Head of caudate nucleus (tissue), 42 donors: ENCODE measurements around the gene GTPBP6.
"Not testable (repeated sequence)": the region's sequence is repeated elsewhere in the genome, so short reads cannot be mapped to it uniquely, and the experiment has no call there.

Source experiments
- DNase-seq, 42 donors: peaks; one replicate each; pipeline versions ENCODE4 v3.0.0 to v3.0.0-alpha.2; 2020 to 2021; ENCODE audit warnings: mixed read lengths in 7 of 42
- intact Hi-C: fragments of 100-400 bp; cut with DNase I; formaldehyde crosslinking; loops from one replicate; pipeline ENCODE4 v1.15.0; 2022

The GTPBP6 gene

DNA sequence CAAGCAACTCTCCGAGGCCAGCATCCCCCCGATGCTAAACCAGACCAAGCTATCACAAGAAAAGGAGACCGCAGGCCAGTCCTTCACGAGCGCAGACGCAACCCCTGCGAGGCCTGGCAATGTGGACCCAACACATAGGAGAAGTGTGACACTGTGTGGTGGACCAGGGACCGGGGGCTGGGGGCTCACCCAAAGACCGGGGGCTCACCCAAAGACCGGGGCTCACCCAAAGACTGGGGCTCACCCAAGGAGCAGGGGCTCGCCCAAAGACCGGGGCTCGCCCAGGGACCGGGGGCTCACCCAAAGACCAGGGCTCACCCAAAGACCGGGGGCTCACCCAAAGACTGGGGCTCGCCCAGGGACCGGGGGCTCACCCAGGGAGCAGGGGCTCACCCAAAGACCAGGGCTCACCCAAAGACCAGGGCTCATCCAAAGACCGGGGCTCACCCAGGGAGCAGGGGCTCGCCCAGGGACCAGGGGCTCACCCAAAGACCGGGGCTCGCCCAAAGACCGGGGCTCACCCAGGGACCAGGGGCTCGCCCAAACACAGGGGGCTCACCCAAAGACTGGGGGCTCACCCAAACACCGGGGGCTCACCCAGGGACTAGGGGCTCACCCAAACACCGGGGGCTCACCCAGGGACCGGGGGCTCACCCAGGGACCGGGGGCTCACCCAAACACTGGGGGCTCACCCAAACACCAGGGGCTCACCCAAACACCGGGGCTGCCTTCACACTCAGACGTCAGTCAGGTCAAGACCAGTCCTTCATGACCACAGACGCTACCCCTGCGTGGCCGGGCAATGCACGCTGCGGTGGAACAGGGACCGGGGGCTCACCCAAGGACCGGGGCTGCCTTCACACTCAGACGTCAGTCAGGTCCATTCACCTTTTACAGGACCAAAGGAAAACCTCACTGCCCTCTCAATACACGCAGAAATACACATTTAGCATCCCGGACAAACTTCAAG lies 35.3 kb upstream of the GTPBP6 start:
- no peak for DNase-seq
- intact Hi-C loops = no loop called here

DNA sequence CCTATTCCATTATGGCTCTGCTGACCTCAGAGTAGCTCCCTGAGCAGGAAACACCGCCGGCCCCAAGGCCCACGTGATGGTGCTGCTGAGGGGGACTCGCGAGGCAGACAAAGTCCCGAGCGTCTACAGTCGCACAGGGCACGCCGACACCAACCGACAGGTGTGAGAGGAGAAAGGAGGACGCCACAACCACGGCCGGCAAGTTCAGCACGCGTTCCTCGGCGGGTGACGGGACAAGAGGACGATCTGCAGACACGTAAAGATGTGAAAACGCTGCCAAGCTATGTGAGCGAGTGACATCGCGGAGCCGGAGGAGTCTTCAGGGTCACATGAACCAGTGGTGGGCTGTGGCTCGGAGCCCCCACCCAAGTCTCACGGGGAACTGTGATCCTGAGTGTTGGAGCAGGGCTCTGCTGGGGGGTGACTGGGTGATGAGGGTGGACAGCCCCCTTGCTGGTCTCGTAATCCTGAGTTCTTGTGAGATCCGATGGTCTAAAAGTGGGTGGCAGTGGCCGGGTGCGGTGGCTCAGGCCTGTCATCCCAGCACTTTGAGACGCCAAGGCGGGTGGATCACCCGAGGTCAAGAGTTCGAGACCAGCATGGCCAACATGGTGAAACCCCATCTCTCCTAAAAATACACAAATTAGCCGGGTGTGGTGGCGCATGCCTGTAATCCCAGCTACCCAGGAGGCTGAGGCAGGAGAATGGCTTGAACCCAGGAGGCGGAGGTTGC lies 34.2 kb upstream of the GTPBP6 start:
- intact Hi-C loops = no loop called here
- peak in 1 of 42 donors; percentile 1 for DNase-seq

DNA sequence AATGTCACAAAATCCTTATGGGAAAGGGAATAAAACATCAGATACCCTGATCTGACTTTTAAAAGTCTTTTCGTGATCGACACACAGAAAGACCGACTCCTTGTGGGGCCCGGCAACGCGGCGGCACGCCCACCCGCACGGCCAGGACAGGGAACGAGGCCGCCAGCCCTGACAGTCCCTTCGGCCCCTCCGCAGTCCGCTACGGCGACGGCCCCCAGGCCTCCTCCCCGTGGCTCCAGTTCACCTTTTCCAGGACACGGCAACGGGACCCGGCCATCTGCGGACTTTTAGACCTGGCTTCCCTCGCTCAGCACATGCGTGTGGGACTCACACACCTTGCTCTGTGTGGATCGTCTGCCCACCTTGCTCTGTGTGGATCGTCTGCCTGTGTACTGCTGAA lies 33.6 kb upstream of the GTPBP6 start:
- DNase-seq = peak in 1 of 42 donors; percentile 1
- intact Hi-C loops = no loop called here

DNA sequence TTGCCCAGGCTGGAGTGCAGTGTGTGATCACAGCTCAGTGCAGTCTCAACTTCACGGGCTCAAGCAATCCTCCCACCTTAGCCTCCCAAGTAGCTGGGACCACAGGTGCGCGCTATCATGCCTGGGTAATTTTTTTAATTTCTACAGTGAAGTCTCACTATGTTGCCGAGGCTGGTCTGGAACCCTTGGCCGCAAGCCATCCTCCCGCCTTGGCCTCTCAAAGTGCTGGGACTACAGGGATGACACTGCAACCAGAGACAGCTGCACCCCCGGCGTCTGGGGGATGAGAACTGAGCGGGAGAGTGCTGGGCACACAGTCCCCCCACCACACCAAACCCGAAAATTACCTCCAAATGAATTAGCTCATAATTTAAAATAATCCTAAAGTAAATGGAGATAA lies 33.1 kb upstream of the GTPBP6 start:
- intact Hi-C loops = no loop called here

DNA sequence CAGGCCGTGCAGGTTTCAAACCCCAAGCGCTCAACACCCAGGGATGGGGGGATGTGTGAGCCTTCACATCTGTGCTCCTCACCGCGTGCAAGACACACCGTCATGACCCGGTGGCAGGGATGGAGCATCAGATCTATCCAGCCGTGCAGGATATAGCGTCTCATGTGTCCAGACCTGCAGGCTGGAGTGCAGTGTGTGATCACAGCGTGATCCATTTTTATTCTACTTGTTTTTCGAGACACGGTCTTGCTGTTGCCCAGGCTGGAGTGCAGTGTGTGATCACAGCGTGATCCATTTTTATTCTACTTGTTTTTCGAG lies 32.7 kb upstream of the GTPBP6 start:
- DNase-seq = not testable (repeated sequence)

More for the DNA sequence above, 33.1 kb upstream of the GTPBP6 start:
- DNase-seq = no peak

DNA sequence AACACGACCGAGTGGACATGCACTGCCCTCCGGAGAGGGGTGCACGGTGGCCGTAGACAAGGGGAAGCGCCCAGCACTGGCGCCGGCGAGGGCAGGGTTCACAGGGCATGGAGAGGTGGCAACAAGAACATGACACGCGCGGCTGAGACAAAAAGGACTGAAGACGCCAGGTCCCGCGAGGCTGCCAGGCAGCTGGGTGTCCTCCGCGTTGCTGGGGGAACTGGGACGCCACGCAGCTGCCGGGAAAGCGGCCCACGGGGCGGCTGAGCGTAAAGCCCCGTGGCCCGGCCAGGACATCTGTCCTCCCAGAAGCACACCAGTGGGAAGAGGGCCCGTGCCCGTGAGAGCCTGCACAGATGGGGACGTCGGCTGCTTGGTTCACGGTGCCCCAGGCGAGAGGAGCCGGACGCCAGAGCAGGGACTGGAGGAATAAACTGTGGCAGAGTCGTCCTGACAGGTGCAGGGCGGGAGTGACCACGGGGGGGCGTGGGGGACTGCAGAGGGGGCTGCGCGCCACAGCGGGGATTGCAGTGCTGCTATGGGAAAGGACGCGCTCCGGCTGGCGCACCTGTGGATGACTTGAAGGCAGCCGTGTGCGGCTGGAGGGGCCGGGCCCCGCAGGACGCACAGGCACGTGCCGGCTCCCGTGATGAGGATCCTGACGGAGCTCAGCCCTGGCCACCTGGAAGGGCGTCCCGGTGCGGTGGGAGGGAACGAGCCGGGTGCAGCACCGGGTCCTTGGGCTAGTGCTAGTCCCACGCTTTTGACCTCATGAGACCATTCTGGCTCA lies 32.1 kb upstream of the GTPBP6 start:
- DNase-seq = peak in 26 of 42 donors; percentile 1 to 83 (median 40)
- intact Hi-C loops = no loop called here

More for the DNA sequence above, 32.7 kb upstream of the GTPBP6 start:
- intact Hi-C loops = not testable (repeated sequence)

DNA sequence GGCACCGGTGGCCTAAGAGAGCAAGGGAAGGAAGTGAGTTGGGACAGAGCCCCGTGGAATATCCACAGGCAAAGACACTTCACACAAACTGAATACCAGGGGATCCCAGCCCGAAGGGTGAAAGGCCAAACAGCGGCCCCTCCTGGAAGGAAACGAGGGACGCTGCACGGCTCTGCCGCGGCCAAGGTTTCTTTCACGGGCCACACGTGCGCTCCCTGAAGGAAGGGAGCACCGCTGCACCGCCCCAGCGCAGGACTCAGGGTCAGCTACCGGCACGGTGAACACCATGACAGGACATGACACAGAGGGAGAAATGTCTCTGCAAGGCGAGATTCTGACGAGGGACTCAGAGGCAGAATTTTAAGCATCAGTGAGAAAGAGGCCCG lies 31.5 kb upstream of the GTPBP6 start:
- intact Hi-C loops = no loop called here
- peak in 1 of 42 donors; percentile 2 for DNase-seq

DNA sequence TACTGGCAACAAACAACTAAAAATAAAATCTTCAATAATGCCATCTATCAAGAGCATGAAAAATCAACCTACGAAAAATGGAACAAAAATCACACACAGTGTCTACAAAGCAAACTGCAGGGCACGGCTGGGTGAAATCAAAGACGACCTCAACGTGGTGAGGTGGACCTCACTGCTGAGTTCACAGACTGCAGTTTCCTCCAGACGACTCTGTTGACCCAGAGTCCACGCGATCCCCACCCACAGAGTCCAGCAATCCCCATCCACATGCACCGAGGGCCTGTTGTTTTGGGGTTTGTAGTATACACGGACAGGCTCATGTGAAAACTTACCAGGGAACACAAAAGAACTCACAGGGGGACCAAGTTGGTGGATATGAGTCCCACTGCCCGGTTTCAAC lies 31.1 kb upstream of the GTPBP6 start:
- intact Hi-C loops = no loop called here

DNA sequence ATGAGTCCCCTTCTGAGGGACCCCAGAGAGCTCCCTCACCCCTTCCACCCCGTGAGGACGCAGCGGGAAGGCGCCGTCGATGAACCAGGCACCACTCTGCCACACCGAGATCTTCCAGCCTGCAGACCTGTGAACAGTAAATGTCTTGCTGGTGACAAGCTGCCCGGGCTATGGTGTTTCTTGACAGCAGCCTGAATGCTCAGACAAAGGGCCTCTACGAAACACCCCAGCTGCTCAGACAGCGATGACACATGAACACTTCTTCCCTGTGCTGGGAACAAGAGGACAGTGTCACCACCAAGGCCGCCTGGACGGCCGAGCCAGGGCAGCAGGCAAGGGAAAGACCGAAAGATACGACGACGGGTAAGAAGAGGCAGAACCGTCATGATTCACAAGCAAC lies 30.6 kb upstream of the GTPBP6 start:
- DNase-seq = peak in 33 of 42 donors; percentile 32 to 86 (median 64)

More for the DNA sequence above, 31.1 kb upstream of the GTPBP6 start:
- no peak for DNase-seq

DNA sequence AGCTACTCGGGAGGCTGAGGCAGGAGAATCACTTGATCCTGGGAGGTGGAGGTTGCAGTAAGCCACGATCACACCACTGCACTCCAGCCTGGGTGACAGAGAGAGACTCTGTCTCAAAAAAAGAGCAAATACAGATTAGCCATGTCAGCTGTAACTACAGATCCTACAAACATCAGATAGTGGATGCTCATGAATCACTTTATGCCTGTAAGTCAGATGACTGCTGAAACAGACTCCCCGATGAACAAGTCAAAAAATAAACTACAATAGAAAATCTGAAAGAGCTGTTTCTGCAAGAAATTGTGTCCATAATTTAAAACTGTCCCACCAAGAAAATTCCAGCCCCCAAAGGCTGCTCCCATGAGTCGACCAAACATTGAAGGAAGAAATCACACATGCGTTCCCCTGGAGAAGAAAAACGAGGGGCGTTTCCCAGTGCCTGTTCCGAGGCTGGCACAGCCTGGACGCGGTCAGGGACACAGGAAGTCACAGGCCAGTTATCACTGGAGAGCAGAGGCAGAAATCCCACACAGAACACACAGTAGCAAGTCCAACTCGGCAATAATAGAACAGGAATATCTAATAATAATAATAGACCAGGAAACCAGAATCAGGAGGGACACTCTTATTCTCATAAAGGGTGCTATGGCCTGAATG lies 30.0 kb upstream of the GTPBP6 start:
- DNase-seq = no peak
- intact Hi-C loops = no loop called here

More for the DNA sequence above, 30.6 kb upstream of the GTPBP6 start:
- intact Hi-C loops = no loop called here

DNA sequence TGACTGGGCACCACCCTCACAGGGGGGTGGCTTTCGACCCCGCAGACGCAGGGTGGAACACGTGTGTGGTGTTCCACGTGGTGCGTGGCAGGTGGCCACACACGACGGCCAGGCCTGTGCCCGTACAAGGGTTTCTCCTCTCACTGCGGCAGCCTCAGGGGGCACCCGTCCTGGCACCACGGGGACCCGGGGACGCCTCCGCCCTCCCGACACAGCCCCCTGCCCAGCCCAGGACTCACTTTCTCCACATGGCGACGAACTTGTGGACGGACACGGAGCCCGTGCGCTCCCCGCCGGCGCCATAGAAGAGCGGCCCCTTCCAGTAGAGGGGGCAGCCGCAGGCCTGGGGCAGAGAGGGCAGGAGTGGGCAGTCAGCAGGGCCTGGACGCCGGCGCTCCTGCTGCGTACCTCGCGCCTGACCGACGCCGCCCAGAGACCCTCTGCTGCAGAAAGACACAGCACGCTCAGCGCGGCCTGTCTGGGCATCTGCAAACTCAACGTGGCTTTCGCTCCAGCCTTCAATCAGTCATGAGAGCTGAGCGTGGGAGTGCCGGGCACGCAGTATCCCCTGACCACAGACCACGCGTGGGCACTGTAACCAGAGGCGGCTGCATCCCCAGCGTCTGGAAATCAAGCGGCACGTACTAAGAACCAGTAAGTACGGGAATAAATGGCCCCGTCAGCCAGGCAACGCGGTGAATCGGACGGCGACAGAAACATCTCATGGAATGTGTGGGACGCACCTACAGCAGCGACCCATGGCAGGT lies 28.9 kb upstream of the GTPBP6 start:
- no peak for DNase-seq
- intact Hi-C loops = no loop called here

DNA sequence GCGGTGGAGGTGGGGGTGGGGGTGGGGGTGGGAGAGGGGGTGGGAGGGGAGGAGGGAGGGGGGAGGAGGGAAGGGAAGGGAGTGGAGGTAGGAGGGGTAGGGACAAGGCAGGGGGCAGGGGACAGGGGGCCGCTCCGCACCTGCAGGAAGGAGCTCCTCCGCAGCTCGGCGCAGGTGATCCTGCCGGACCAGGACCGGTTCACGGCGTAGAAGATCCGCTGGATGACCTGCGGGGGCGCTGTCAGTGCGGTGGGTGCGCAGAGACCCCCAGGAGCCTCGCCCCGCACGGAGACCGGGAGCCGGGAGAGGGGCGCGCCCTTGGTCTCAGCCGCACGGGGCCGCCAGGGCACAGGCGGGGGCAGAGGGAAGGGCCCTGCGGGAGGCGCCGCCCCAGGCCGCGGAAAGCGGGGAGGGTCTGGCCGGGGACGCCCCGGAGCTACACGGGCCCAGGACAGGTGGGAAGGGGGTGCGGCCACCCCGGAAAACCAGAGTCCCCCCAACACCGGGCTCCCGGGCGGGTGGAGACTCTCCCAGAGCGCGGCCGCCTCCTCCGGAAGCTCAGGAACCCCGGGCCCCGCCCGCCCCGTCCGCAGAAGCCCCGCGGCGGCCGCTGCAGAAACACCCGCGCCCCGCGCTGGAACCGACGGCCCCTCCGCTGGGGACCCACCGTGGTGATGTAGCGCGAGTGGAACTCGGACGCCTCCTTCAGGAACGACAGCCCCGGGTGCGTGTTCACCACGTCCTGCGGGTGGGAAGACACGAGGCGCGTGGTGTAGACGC lies 27.6 kb upstream of the GTPBP6 start:
- intact Hi-C loops = no loop called here

DNA sequence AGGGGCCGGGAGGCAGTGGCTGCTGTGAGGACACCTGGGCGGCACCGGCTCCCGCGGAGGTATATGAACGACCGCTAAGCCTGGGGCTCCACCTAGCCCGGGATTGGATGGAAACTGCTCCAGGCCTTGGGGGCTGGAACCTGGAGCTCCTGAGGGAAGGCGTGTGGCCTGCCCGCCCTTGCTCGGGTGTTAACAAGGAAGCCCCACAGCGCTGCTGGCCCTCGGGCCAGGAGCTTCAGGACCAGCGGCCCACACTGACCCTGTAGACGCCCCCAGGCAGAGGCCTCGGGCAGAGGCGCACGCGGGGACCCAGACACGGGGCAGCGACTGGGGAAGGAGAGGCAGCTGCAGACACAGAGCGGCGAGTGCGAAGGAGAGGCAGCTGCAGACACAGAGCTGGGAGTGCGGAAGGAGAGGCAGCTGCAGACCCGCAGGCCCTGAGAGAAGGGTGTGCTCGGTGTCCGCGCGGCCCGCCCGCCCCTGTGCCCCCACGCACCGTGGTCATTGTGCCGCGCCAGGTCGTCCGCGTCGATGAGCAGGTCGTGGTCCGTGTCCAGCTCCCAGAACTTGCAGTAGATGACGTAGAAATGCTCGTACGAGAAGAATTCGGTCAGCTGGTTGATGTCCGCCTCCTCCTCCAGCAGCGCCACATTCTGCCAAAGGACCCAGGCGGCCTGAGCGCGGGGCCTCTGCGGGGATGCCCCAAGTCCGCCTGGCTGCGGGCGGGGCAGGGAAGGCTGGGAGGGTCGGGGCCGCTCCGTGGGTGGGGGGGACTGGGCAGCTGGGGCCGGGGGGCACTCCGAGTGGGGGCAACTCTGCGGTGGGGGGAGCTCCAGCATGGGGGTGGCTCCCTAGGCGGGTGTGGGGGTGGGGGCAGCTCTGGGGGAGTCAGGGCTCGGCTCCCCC lies 26.7 kb upstream of the GTPBP6 start:
- intact Hi-C loops = no loop called here
- DNase-seq = no peak

More for the DNA sequence above, 27.6 kb upstream of the GTPBP6 start:
- DNase-seq = peak in 1 of 42 donors; percentile 2

DNA sequence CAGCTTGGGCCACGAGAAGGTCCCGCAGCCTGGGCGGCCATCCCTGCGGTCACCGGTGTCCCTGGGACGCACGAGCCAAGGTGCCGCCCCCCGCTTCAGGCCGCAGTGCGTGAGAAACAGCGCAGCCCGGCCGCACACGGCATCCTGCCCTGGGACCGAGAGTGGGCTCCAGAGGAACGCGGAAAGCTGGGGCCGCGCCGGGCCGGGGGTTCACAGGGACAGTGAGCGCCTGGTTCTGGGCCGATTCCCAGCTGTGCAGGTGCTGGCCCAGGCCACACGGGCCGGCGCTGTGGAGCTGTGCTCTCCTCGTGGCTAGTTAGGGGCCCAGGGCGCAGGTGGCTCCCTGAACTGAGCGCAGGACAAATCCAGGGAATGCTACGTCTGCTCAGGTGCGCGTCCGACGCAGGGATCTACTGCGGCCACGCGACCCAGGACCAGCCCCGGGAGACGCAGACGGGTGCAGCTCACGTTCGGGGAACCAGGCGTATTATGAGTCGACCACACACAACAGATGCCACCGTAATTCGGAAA lies 25.8 kb upstream of the GTPBP6 start:
- intact Hi-C loops = no loop called here
- DNase-seq = no peak

DNA sequence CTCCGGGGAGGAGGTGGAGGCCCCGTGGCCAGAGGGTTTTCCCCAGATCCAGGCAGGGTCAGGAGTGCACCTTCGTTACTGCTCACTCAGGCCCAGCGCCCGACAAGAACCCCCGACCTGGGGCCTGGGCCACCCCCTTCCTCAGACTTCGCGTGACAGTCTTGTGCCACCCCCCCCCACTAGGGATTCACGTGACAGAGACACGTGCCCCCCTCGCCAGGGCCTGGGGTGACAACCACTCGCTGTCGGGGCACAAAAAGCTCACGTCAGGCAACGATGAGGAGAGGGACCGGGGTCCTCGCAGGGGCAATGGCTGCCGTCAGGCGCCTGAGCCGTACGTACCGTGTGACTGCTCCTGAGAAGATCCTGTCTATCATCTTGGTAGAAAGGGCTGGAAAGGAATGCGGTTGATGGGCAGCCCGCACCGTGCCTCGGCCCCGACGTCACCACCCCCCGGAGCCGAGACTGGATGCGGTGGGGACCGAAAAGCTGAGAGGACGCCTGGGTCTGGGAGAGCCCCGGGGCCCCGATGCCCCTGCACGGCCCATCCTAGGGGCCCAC lies 23.0 kb upstream of the GTPBP6 start:
- peak in 2 of 42 donors; percentile 1 to 19 for DNase-seq
- intact Hi-C loops = no loop called here
